Liver (tissue), 9 donors: ENCODE measurements around the gene SELENOO. TPM values are rescaled to one million over a fixed set of nuclear protein-coding genes. Genes with fewer than 3 reads are reported as not detected.

Experiments used
- DNase-seq: peaks from one replicate; pipeline ENCODE4 v3.0.0-alpha.2; 2017; ENCODE audit warnings: low spot score
- H3K27ac ChIP-seq, 2 donors: one replicate each; pipeline ENCODE4 v1.7.0; 2013; ENCODE audit warnings: inconsistent platforms in 2 of 2, low read length in 2 of 2, control low read depth in 1 of 2, low read depth in 1 of 2, mild to moderate bottlenecking in 1 of 2
- H3K27me3 ChIP-seq, 4 donors: one replicate each; pipeline versions ENCODE4 v1.6.1 to v1.7.0; 2013; ENCODE audit warnings: low read length in 3 of 4, inconsistent platforms in 1 of 4, mild to moderate bottlenecking in 1 of 4, moderate library complexity in 1 of 4; ENCODE audit not compliant: control insufficient read depth in 4 of 4, insufficient read depth in 4 of 4
- H3K36me3 ChIP-seq, 4 donors: one replicate each; pipeline versions ENCODE4 v1.6.1 to v1.7.0; 2013; ENCODE audit warnings: low read length in 3 of 4, mild to moderate bottlenecking in 3 of 4, low read depth in 1 of 4, moderate library complexity in 1 of 4; ENCODE audit not compliant: control insufficient read depth in 4 of 4, insufficient read depth in 3 of 4
- H3K4me1 ChIP-seq, 4 donors: one replicate each; pipeline versions ENCODE4 v1.6.1 to v1.7.0; 2013; ENCODE audit warnings: low read length in 3 of 4, mild to moderate bottlenecking in 3 of 4, moderate library complexity in 1 of 4; ENCODE audit not compliant: control insufficient read depth in 4 of 4, insufficient read depth in 4 of 4
- H3K4me3 ChIP-seq, 3 donors: one replicate each; pipeline versions ENCODE4 v1.6.1 to v1.7.0; 2013; ENCODE audit warnings: low read length in 3 of 3, control low read depth in 1 of 3, low read depth in 1 of 3, mild to moderate bottlenecking in 1 of 3
- H3K9ac ChIP-seq, 2 donors: one replicate each; pipeline ENCODE4 v1.7.0; 2013; ENCODE audit warnings: low read length in 2 of 2, mild to moderate bottlenecking in 2 of 2, moderate library complexity in 2 of 2, control low read depth in 1 of 2, low read depth in 1 of 2
- H3K9me3 ChIP-seq, 4 donors: one replicate each; pipeline versions ENCODE4 v1.6.1 to v1.7.0; 2013; ENCODE audit warnings: low read length in 3 of 4; ENCODE audit not compliant: control insufficient read depth in 4 of 4
- ATF3 ChIP-seq: IDR thresholded peaks from 2 replicates; pipeline ENCODE4 v1.6.1; 2016; ENCODE audit warnings: antibody characterized with exemption
- CTCF ChIP-seq: fragments of 150-350 bp; IDR thresholded peaks from 2 replicates; pipeline ENCODE4 v1.5.1; 2017; ENCODE audit warnings: improper control_type of control experiment, low read depth, low read length; ENCODE audit not compliant: missing input control
- EGR1 ChIP-seq, 2 donors: IDR thresholded peaks; 2 replicates each; pipeline ENCODE4 v1.6.1; 2016 to 2018; ENCODE audit warnings: antibody characterized with exemption in 2 of 2, low read depth in 2 of 2
- FOXA1 ChIP-seq: IDR thresholded peaks from 2 replicates; pipeline ENCODE4 v1.6.1; 2016; ENCODE audit warnings: antibody characterized with exemption
- FOXA2 ChIP-seq: IDR thresholded peaks from 2 replicates; pipeline ENCODE4 v1.6.1; 2016; ENCODE audit warnings: antibody characterized with exemption
- GABPA ChIP-seq, 2 donors: IDR thresholded peaks in 1 of 2; conservative IDR thresholded peaks in 1 of 2; 2 replicates each; pipeline ENCODE4 v1.6.1; 2016; ENCODE audit warnings: antibody characterized with exemption in 2 of 2, mild to moderate bottlenecking in 1 of 2, moderate library complexity in 1 of 2
- HNF4A ChIP-seq, 2 donors: conservative IDR thresholded peaks; 2 replicates each; pipeline ENCODE4 v1.6.1; 2016; ENCODE audit warnings: antibody characterized with exemption in 2 of 2, mild to moderate bottlenecking in 2 of 2
- HNF4G ChIP-seq: IDR thresholded peaks from 2 replicates; pipeline ENCODE4 v1.6.1; 2016; ENCODE audit warnings: antibody characterized with exemption
- JUND ChIP-seq, 2 donors: IDR thresholded peaks; 2 replicates each; pipeline ENCODE4 v1.6.1; 2016; ENCODE audit warnings: antibody characterized with exemption in 2 of 2
- MAX ChIP-seq: IDR thresholded peaks from 2 replicates; pipeline ENCODE4 v1.6.1; 2016; ENCODE audit warnings: antibody characterized with exemption
- NR2F2 ChIP-seq: IDR thresholded peaks from 2 replicates; pipeline ENCODE4 v1.6.1; 2016; ENCODE audit warnings: antibody characterized with exemption
- RAD21 ChIP-seq, 2 donors: IDR thresholded peaks; 2 replicates each; pipeline ENCODE4 v1.6.1; 2016; ENCODE audit warnings: antibody characterized with exemption in 2 of 2, mild to moderate bottlenecking in 2 of 2
- REST ChIP-seq: IDR thresholded peaks from 2 replicates; pipeline ENCODE4 v1.6.1; 2016; ENCODE audit warnings: antibody characterized with exemption, mild to moderate bottlenecking
- RXRA ChIP-seq, 2 donors: IDR thresholded peaks; 2 replicates each; pipeline ENCODE4 v1.6.1; 2017 to 2018; ENCODE audit warnings: antibody characterized with exemption in 2 of 2, mild to moderate bottlenecking in 1 of 2
- SP1 ChIP-seq: IDR thresholded peaks from 2 replicates; pipeline ENCODE4 v1.6.1; 2018; ENCODE audit warnings: antibody characterized with exemption, mild to moderate bottlenecking
- TAF1 ChIP-seq: conservative IDR thresholded peaks from 2 replicates; pipeline ENCODE4 v1.6.1; 2016; ENCODE audit warnings: antibody characterized with exemption, mild to moderate bottlenecking
- YY1 ChIP-seq: IDR thresholded peaks from 2 replicates; pipeline ENCODE4 v1.6.1; 2016; ENCODE audit warnings: antibody characterized with exemption, mild to moderate bottlenecking
- ZBTB33 ChIP-seq: IDR thresholded peaks from 2 replicates; pipeline ENCODE4 v1.6.1; 2016; ENCODE audit warnings: antibody characterized with exemption
- WGBS: extraction: QIAGEN DNeasy Blood & Tissue Kit; methylation state at CpG from one replicate; pipeline ENCODE4 v1.1.7; 2013; 5-methylcytosine and 5-hydroxymethylcytosine counted together
- polyA plus RNA-seq, 2 donors: library from polyadenylated mRNA; stranded (reverse) in 1 of 2; unstranded in 1 of 2; fragments of 200-250 nt in 1 of 2; fragments of >200 nt in 1 of 2; fragmentation: Nextera tagmentation in 1 of 2; extraction: Ambion mirVana in 1 of 2; gene quantifications; one replicate each; pipeline versions ENCODE4 v1.2.1 to v1.2.3, GENCODE V29; 2013 to 2015
- total RNA-seq, 2 donors: library from RNA; depleted of rRNA; stranded (reverse); fragments of >200 nt; gene quantifications; one replicate each; pipeline ENCODE4 v1.2.3, GENCODE V29; 2014
- donor health status: healthy.
- donor health status: healthy.
- donor health status: healthy.
- donor health status: healthy.
- donor health status: healthy.

The SELENOO gene
- total and polyA plus RNA-seq, 4 donors = 16.4 to 59.2 (median 42.2) TPM

- no peak for TF ChIP-seq TAF1
- no peak for TF ChIP-seq CTCF
- TF ChIP-seq RXRA (IDR thresholded peaks at IDR 0.05) = no peak
- no peak for TF ChIP-seq GABPA (IDR thresholded peaks at IDR 0.05 in 1 of 2, conservative IDR thresholded peaks at IDR 0.05 in 1 of 2)
- no peak for TF ChIP-seq RAD21 (IDR thresholded peaks at IDR 0.05)
- no peak for TF ChIP-seq NR2F2
- TF ChIP-seq HNF4A (conservative IDR thresholded peaks at IDR 0.05) = no peak
- no peak for TF ChIP-seq FOXA1
- no peak for TF ChIP-seq SP1
- no peak for TF ChIP-seq ZBTB33
- TF ChIP-seq JUND (IDR thresholded peaks at IDR 0.05) = no peak
- TF ChIP-seq YY1 = no peak
- no peak for TF ChIP-seq ATF3
- TF ChIP-seq EGR1 (IDR thresholded peaks at IDR 0.05; ENCODE audit: low read depth in 2 of 2) = no peak
- no peak for TF ChIP-seq HNF4G
- TF ChIP-seq REST = no peak
- no peak for TF ChIP-seq MAX
- TF ChIP-seq FOXA2 = no peak
These were observed 23.3 kb downstream of the SELENOO start for GRCh38 chr22:50224071-50224470.

More at GRCh38 chr22:50224071-50224470, 23.3 kb downstream of the SELENOO start:
- DNase-seq = no peak
- Histone ChIP-seq H3K27me3 (no peaks in the 10 kb centered on the region), H3K36me3 (peaks cover 15 to 70% (median 33%) of the 10 kb centered on the region in 4 donors), H3K9ac (no peak overlapping the region), H3K4me3 (no peak overlapping the region), H3K9me3 (no peaks in the 10 kb centered on the region), H3K27ac (no peak overlapping the region), H3K4me1 (peaks cover 2 to 6% (median 4%) of the 10 kb centered on the region in 4 donors)
- 96% methylated on average over 16 of the region's 16 CpGs for WGBS
